Activated T-cell treated with anti-CD3 and anti-CD28 coated beads, Interleukin-2, amount 50 U/mL, for 1 hour (primary cell): ENCODE results near the gene PCDHGA3.
"Not testable (repeated sequence)": the region's sequence is repeated elsewhere in the genome, so short reads cannot be mapped to it uniquely, and the experiment has no call there.

Source experiments
- DNase-seq: peaks from one replicate; pipeline ENCODE4 v3.0.0-alpha.2; 2020

PCDHGA3 gene

DNA sequence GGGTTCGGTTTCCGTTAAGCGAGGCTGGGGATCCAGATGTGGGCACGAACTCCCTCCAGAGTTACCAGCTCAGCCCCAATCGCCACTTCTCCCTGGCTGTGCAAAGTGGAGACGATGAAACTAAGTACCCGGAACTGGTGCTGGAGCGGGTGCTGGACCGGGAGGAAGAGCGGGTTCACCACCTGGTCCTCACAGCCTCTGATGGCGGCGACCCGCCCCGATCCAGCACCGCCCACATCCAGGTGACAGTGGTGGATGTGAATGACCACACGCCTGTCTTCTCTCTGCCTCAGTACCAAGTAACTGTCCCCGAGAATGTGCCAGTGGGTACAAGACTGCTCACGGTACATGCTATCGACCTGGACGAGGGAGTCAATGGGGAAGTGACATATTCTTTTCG lies 39.7 kb downstream of the PCDHGA3 start:
- DNase-seq, result no peak

DNA sequence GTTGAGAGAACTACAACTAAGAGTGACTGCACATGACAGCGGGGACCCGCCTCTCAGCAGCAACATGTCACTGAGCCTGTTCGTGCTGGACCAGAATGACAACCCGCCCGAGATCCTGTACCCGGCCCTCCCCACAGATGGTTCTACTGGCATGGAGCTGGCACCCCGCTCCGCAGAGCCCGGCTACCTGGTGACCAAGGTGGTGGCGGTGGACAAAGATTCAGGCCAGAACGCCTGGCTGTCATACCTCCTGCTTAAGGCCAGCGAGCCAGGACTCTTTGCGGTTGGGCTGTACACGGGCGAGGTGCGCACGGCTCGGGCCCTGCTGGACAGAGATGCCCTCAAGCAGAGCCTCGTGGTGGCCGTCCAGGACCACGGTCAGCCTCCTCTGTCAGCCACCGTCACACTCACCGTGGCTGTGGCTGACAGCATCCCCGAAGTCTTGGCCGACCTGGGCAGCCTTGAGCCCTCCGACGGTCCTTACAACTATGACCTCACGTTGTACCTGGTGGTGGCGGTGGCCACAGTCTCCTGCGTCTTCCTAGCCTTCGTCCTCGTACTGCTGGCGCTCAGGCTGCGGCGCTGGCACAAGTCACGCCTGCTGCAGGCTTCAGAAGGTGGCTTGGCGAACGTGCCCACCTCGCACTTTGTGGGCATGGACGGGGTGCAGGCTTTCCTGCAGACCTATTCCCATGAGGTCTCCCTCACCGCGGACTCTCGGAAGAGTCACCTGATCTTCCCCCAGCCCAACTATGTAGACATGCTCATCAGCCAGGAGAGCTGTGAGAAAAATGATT lies 41.0 kb downstream of the PCDHGA3 start:
- no peak for DNase-seq

DNA sequence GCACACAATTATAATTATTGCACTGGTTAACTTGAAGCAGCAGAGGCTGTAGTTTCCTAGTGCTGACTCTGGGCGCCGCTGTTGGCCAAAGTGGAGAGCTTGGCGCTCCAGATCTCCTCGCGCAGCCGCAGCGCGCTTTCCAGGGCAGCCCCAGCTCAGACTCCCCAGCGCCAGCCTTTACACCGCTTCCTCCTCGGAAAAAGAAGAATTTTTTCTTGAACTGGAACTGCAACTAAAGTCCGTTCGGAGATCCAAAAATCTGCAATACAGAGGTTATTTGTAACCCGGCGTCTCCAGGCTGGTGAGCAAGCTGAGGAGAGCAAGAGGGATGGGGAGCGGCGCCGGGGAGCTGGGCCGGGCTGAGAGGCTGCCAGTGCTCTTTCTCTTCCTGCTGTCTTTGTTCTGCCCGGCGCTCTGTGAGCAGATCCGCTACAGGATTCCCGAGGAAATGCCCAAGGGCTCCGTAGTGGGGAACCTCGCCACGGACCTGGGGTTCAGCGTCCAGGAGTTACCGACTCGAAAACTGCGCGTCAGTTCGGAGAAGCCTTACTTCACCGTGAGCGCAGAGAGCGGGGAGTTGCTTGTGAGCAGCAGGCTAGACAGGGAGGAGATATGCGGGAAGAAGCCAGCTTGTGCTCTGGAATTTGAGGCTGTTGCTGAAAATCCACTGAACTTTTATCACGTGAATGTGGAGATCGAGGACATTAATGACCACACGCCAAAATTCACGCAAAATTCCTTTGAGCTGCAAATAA lies 44.1 kb downstream of the PCDHGA3 start, which contains the start of gene PCDHGB4:
TSS of gene PCDHGB4 (plus strand) at position 142 of the 755 bp plus-strand sequence. CDS start at position 329, 187 bp downstream.
- not testable (repeated sequence) for DNase-seq

DNA sequence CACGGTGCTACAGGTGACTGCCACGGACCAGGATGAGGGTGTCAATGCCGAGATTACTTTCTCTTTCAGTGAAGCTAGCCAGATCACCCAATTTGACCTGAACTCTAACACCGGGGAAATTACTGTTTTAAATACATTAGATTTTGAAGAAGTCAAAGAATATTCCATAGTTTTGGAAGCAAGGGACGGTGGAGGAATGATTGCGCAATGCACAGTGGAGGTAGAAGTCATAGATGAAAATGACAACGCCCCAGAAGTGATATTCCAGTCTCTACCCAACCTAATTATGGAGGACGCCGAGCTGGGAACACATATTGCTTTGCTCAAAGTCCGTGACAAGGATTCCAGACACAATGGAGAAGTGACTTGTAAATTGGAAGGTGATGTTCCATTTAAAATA lies 45.0 kb downstream of the PCDHGA3 start:
- DNase-seq, result no peak

DNA sequence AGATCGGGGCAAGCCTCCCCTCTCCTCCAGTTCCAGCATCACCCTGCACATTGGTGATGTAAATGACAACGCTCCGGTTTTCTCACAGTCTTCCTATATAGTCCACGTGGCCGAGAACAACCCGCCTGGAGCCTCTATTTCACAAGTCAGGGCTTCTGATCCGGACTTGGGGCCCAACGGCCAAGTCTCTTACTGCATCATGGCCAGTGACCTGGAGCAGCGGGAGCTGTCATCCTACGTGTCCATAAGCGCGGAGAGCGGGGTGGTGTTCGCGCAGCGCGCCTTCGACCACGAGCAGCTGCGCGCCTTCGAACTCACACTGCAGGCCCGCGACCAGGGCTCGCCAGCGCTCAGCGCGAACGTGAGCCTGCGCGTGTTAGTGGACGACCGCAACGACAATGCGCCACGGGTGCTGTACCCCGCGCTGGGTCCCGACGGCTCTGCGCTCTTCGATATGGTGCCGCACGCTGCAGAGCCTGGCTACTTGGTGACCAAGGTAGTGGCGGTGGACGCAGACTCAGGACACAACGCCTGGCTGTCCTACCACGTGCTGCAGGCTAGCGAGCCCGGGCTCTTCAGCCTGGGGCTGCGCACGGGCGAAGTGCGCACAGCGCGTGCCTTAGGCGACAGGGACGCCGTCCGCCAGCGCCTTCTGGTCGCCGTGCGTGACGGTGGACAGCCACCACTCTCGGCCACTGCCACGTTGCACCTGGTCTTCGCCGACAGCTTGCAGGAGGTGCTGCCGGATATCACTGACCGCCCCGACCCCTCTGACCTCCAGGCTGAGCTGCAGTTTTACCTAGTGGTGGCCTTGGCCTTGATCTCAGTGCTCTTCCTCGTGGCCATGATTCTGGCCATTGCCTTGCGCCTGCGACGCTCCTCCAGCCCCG lies 45.8 kb downstream of the PCDHGA3 start:
- no peak for DNase-seq

DNA sequence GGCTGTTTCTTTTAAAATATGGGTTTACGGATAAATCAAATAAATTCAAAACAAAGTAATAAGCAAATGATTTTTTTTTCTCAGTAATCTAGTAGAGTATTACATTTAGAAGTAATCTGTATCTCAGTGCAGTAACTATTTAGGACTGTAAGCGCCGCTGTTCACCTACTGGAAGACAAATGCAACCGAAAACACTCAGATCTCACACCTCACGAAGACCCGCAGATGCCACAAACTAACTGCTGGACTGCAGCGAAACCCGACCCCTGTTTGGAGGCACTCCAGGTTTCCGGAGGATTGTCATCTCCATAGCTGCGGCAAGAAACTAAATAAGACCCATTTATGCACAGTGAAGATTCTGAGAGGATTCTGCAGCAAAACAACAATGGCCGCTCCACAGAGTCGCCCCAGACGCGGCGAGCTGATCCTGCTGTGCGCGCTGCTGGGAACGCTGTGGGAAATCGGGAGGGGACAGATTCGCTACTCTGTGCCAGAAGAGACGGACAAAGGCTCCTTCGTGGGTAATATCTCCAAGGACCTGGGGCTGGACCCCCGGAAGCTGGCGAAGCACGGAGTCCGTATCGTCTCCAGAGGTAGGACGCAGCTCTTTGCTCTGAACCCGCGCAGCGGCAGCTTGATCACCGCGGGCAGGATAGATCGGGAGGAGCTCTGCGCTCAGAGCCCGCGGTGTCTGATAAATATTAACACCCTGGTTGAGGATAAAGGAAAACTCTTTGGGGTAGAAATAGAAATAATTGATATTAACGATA lies 49.0 kb downstream of the PCDHGA3 start, which contains the start of gene PCDHGA8:
TSS of gene PCDHGA8 (plus strand) at position 205 of the 770 bp plus-strand sequence. CDS start at position 386, 181 bp downstream.
- no peak for DNase-seq

DNA sequence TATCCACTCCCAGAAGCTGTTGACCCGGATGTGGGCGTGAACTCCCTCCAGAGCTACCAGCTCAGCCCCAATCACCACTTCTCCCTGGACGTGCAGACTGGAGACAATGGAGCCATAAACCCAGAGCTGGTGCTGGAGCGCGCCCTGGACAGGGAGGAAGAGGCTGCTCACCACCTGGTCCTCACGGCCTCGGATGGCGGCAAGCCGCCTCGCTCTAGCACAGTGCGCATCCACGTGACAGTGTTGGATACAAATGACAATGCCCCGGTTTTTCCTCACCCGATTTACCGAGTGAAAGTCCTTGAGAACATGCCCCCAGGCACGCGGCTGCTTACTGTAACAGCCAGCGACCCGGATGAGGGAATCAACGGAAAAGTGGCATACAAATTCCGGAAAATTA lies 49.6 kb downstream of the PCDHGA3 start:
- no peak for DNase-seq

DNA sequence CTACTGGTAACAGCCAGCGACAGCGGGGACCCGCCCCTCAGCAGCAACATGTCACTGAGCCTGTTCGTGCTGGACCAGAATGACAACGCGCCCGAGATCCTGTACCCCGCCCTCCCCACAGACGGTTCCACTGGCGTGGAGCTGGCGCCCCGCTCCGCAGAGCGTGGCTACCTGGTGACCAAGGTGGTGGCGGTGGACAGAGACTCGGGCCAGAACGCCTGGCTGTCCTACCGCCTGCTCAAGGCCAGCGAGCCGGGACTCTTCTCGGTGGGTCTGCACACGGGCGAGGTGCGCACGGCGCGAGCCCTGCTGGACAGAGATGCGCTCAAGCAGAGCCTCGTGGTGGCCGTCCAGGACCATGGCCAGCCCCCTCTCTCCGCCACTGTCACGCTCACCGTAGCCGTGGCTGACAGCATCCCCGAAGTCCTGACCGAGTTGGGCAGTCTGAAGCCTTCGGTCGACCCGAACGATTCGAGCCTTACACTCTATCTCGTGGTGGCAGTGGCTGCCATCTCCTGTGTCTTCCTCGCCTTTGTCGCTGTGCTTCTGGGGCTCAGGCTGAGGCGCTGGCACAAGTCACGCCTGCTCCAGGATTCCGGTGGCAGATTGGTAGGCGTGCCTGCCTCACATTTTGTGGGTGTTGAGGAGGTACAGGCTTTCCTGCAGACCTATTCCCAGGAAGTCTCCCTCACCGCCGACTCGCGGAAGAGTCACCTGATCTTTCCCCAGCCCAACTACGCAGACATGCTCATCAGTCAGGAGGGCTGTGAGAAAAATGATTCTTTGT lies 51.0 kb downstream of the PCDHGA3 start:
- not testable (repeated sequence) for DNase-seq
